Karpas-422 (cell line): Measurements from ENCODE around the gene PHLDB2. TPM values are rescaled to one million over a fixed set of nuclear protein-coding genes. Genes with fewer than 3 reads are reported as not detected.

Experiments
- DNase-seq: peaks from one replicate; pipeline ENCODE4 v3.0.0-alpha.2; 2015
- H2AFZ ChIP-seq: fragments of 200-600 bp; sonication (generic); 2 replicates; pipeline ENCODE4 v1.6.1; 2014; ENCODE audit warnings: antibody characterized with exemption, low read length, mixed read lengths
- H3K27ac ChIP-seq: fragments of 200-600 bp; sonication (generic); 2 replicates; pipeline ENCODE4 v1.5.1; 2014; ENCODE audit warnings: mild to moderate bottlenecking, low read length, moderate library complexity
- H3K27me3 ChIP-seq: fragments of 200-600 bp; sonication (generic); 2 replicates; pipeline ENCODE4 v1.6.1; 2014; ENCODE audit warnings: low read length, mixed read lengths
- H3K36me3 ChIP-seq: fragments of 200-600 bp; sonication (generic); 2 replicates; pipeline ENCODE4 v1.6.1; 2014; ENCODE audit warnings: low read length, mixed read lengths; ENCODE audit not compliant: insufficient read depth
- H3K4me1 ChIP-seq: fragments of 200-600 bp; sonication (generic); 2 replicates; pipeline ENCODE4 v1.6.1; 2014; ENCODE audit warnings: mild to moderate bottlenecking, low read length, mixed read lengths
- H3K4me2 ChIP-seq: fragments of 200-600 bp; sonication (generic); 2 replicates; pipeline ENCODE4 v1.6.1; 2014; ENCODE audit warnings: low read length, low read depth, mild to moderate bottlenecking; ENCODE audit not compliant: poor library complexity, severe bottlenecking
- H3K4me3 ChIP-seq: fragments of 200-600 bp; sonication (generic); 2 replicates; pipeline ENCODE4 v1.5.1; 2014; ENCODE audit warnings: mild to moderate bottlenecking, antibody characterized with exemption, low read length, mixed read lengths
- H3K79me2 ChIP-seq: fragments of 200-600 bp; sonication (generic); 2 replicates; pipeline ENCODE4 v1.6.1; 2014; ENCODE audit warnings: mild to moderate bottlenecking, low read length, mixed read lengths
- H3K9ac ChIP-seq: fragments of 200-600 bp; sonication (generic); 2 replicates; pipeline ENCODE4 v1.6.0; 2014; ENCODE audit warnings: low read length
- H3K9me2 ChIP-seq: fragments of 200-600 bp; sonication (generic), shearing (Covaris generic); replicated peaks from 2 replicates; pipeline ENCODE4 v1.6.0; 2014; ENCODE audit warnings: mild to moderate bottlenecking, low read length, moderate library complexity; ENCODE audit not compliant: insufficient read depth
- H3K9me3 ChIP-seq: fragments of 300-700, 200-600 bp; sonication (generic); 2 replicates; pipeline ENCODE4 v1.6.1; 2014; ENCODE audit warnings: low read length, mixed read lengths
- H4K20me1 ChIP-seq: fragments of 200-600 bp; sonication (generic); 2 replicates; pipeline ENCODE4 v1.6.1; 2014; ENCODE audit warnings: mild to moderate bottlenecking, antibody characterized with exemption, low read length, low read depth; ENCODE audit not compliant: insufficient read depth
- total RNA-seq: library from RNA; depleted of rRNA; stranded (reverse); fragments of >200 nt; shearing (Covaris generic); gene quantifications from 2 replicates; pipeline ENCODE4 v1.2.3, GENCODE V29; 2014; ENCODE audit warnings: low replicate concordance

PHLDB2 gene
- total RNA-seq, 1 experiment from 2014 or later: 2.1 TPM

GRCh38 chr3:111989061-111989678 lies 130.1 kb downstream of the PHLDB2 start:
- peak overlapping the region; percentile 4 for H3K4me2 ChIP-seq
- peaks cover 28% of the 10 kb centered on the region; the same call in 1 of the 2 replicates for H3K36me3 ChIP-seq
- no peak overlapping the region for H3K27ac ChIP-seq
- no peak overlapping the region for H3K9ac ChIP-seq
- no peaks in the 10 kb centered on the region for H3K9me3 ChIP-seq
- no peak overlapping the region for H2AFZ ChIP-seq
- no peaks in the 10 kb centered on the region for H4K20me1 ChIP-seq
- peaks cover 3% of the 10 kb centered on the region; the same call in 1 of the 2 replicates for H3K4me1 ChIP-seq
- H3K79me2 ChIP-seq: peaks cover 34% of the 10 kb centered on the region
- H3K4me3 ChIP-seq: no peak overlapping the region
- H3K9me2 ChIP-seq: no peaks in the 10 kb centered on the region
- H3K27me3 ChIP-seq: no peaks in the 10 kb centered on the region
- DNase-seq: peak; percentile 83

GRCh38 chr3:111993038-111993437 lies 134.0 kb downstream of the PHLDB2 start:
- Histone ChIP-seq H3K27ac (no peak overlapping the region), H3K79me2 (peaks cover 17% of the 10 kb centered on the region), H3K9ac (no peak overlapping the region), H3K4me3 (no peak overlapping the region), H3K9me3 (no peaks in the 10 kb centered on the region), H3K27me3 (no peaks in the 10 kb centered on the region), H2AFZ (no peak overlapping the region), H4K20me1 (no peaks in the 10 kb centered on the region), H3K4me1 (peaks cover 9% of the 10 kb centered on the region), H3K4me2 (no peak overlapping the region), H3K36me3 (peaks cover 19% of the 10 kb centered on the region; the same call in 1 of the 2 replicates), H3K9me2 (no peaks in the 10 kb centered on the region)
- no peak for DNase-seq

DNA sequence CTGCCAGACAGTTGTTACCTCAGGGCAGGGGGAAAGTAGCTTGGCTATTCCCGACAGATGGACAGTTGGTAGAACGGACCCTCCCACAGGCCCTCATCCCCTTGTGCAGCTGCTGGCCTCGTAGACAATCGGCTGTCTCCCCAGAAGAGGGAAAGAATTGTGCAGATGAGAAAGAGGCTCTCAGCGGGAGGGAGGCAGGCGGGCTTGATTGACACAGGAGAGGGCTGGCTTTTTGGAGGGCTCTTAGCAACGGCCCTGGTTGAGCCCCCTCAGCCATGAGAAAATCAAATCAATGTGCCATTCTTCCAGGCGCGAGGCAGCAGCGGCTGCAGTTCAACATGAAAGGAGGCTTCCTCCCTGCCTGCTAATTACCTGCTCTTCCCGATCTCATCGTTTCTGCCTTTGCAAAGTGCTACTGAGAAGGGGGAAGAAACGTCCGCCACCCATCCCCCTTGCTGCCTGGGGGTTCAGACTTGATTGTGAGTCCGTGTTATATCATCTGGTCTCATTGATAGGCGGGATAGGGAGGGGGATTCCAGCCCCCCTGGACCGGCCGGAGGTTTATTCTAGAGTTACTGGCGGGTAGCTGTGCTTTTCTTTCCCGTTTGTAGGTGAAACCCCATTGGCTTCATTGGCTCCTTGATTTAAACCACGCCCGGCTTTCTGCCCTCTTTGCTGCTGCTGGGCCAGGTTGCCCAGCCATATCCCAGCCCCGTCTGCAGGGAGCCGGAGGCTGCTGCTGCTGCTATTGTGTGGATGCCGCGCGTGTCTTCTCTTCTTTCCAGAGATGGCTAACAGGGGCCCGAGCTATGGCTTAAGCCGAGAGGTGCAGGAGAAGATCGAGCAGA lies 139.8 kb downstream of the PHLDB2 start, which contains the start of gene TAGLN3:
TSS of gene TAGLN3 (plus strand) at position 287 of the 848 bp plus-strand sequence. CDS start at position 788, 501 bp downstream.
- H2AFZ ChIP-seq: peak within 1 kb of the TSS; percentile 92
- peak within 1 kb of the TSS; percentile 48; the same call in 1 of the 2 replicates for H3K4me3 ChIP-seq
- H3K36me3 ChIP-seq: no peaks in the 10 kb centered on the region
- H3K79me2 ChIP-seq: no peaks in the 10 kb centered on the region
- H3K27me3 ChIP-seq: no peaks in the 10 kb centered on the region
- peak within 1 kb of the TSS; percentile 74 for H3K4me2 ChIP-seq
- H3K27ac ChIP-seq: no peak within 1 kb of the TSS
- no peaks in the 10 kb centered on the region for H3K9me2 ChIP-seq
- H3K9ac ChIP-seq: peak within 1 kb of the TSS; percentile 45
- no peak for DNase-seq
- no peaks in the 10 kb centered on the region for H3K9me3 ChIP-seq
- H4K20me1 ChIP-seq: no peaks in the 10 kb centered on the region
- H3K4me1 ChIP-seq: peaks cover 15% of the 10 kb centered on the region

GRCh38 chr3:111999484-112000324 lies 140.6 kb downstream of the PHLDB2 start:
- Histone ChIP-seq H3K9ac (no peak overlapping the region), H2AFZ (no peak overlapping the region; the same call in 1 of the 2 replicates), H4K20me1 (no peaks in the 10 kb centered on the region), H3K79me2 (no peaks in the 10 kb centered on the region), H3K27me3 (no peaks in the 10 kb centered on the region), H3K4me3 (peak overlapping the region; percentile 48; the same call in 1 of the 2 replicates), H3K4me2 (peak overlapping the region; percentile 74), H3K9me3 (no peaks in the 10 kb centered on the region), H3K27ac (no peak overlapping the region), H3K9me2 (no peaks in the 10 kb centered on the region), H3K36me3 (no peaks in the 10 kb centered on the region), H3K4me1 (peaks cover 15% of the 10 kb centered on the region)
- no peak for DNase-seq

GRCh38 chr3:112000367-112000771 lies 141.3 kb downstream of the PHLDB2 start:
- Histone ChIP-seq H3K27me3 (no peaks in the 10 kb centered on the region), H3K79me2 (no peaks in the 10 kb centered on the region), H4K20me1 (no peaks in the 10 kb centered on the region), H3K27ac (no peak overlapping the region), H3K4me2 (no peak overlapping the region), H3K9me2 (no peaks in the 10 kb centered on the region), H3K9me3 (no peaks in the 10 kb centered on the region), H3K4me3 (no peak overlapping the region), H3K9ac (no peak overlapping the region), H3K4me1 (peaks cover 12% of the 10 kb centered on the region), H2AFZ (no peak overlapping the region), H3K36me3 (no peaks in the 10 kb centered on the region)
- no peak for DNase-seq

DNA sequence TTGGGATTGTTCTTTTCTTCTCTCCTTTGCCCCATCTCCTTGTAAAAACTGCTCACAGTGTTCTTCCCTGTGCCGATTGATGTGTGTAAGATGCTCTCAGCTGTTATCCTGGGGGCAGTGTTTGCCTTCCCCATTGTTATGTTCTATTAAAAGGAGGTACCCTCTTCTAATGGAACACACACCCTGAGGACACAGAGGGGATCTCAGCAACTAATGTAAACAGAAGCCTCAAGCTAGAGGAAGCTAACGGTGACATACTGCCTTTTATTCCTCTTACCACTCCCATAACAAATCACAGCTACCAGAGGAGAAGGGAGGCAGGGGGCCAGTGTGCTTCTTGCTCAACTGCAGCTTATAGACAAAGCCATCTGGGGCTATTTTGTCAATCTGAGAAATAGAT lies 141.9 kb downstream of the PHLDB2 start:
- H3K4me1 ChIP-seq: peaks cover 9% of the 10 kb centered on the region
- no peak overlapping the region for H2AFZ ChIP-seq
- H3K27ac ChIP-seq: no peak overlapping the region
- H3K9me3 ChIP-seq: no peaks in the 10 kb centered on the region
- H3K36me3 ChIP-seq: no peaks in the 10 kb centered on the region
- no peaks in the 10 kb centered on the region for H3K79me2 ChIP-seq
- H3K9ac ChIP-seq: no peak overlapping the region
- no peaks in the 10 kb centered on the region for H4K20me1 ChIP-seq
- H3K4me3 ChIP-seq: no peak overlapping the region
- no peak for DNase-seq
- H3K9me2 ChIP-seq: no peaks in the 10 kb centered on the region
- H3K27me3 ChIP-seq: no peaks in the 10 kb centered on the region
- no peak overlapping the region for H3K4me2 ChIP-seq

- Histone ChIP-seq H3K4me3 (no peak overlapping the region), H2AFZ (no peak overlapping the region), H3K36me3 (no peaks in the 10 kb centered on the region), H3K9ac (no peak overlapping the region), H3K79me2 (no peaks in the 10 kb centered on the region), H4K20me1 (no peaks in the 10 kb centered on the region), H3K9me2 (no peaks in the 10 kb centered on the region), H3K4me1 (peaks cover 9% of the 10 kb centered on the region), H3K27ac (no peak overlapping the region), H3K4me2 (no peak overlapping the region), H3K27me3 (no peaks in the 10 kb centered on the region), H3K9me3 (no peaks in the 10 kb centered on the region)
- DNase-seq: no peak
Observed at GRCh38 chr3:112001526-112001925, 142.5 kb downstream of the PHLDB2 start.
